OCI-LY3 (cell line): Measurements from ENCODE around the gene PPP2R2D.

Experiments
- H2AFZ ChIP-seq: fragments of 200-600, 300-600 bp; shearing (Covaris generic); 2 replicates; pipeline ENCODE4 v1.6.0; 2014; ENCODE audit warnings: antibody characterized with exemption, low read depth, low read length
- H3K27ac ChIP-seq: fragments of 200-600, 300-600 bp; sonication (generic); 2 replicates; pipeline ENCODE4 v1.5.1; 2014; ENCODE audit warnings: mild to moderate bottlenecking, low read length, moderate library complexity, mixed read lengths
- H3K27me3 ChIP-seq: fragments of 200-600, 300-600 bp; sonication (generic); 2 replicates; pipeline ENCODE4 v1.6.1; 2014; ENCODE audit warnings: low read depth, low read length, mixed read lengths
- H3K36me3 ChIP-seq: fragments of 200-600, 300-600 bp; sonication (generic); replicated peaks from 2 replicates; pipeline ENCODE3; 2014; ENCODE audit warnings: low read depth, low read length, mixed read lengths
- H3K4me1 ChIP-seq: fragments of 300-600, 200-600 bp; sonication (generic); 2 replicates; pipeline ENCODE4 v1.6.1; 2014; ENCODE audit warnings: low read length, mixed read lengths
- H3K4me2 ChIP-seq: fragments of 200-600, 300-600 bp; sonication (generic); 2 replicates; pipeline ENCODE4 v1.6.1; 2014; ENCODE audit warnings: low read length, mixed read lengths
- H3K4me3 ChIP-seq: fragments of 300-600, 200-600 bp; sonication (generic); 2 replicates; pipeline ENCODE4 v1.5.1; 2014; ENCODE audit warnings: antibody characterized with exemption, mild to moderate bottlenecking, low read length, moderate library complexity
- H3K79me2 ChIP-seq: fragments of 300-600, 200-600 bp; shearing (Covaris generic); 2 replicates; pipeline ENCODE4 v1.6.1; 2014; ENCODE audit warnings: mild to moderate bottlenecking, low read length, mixed read lengths
- H3K9ac ChIP-seq: fragments of 300-600, 200-600 bp; shearing (Covaris generic); 2 replicates; pipeline ENCODE4 v1.6.0; 2014; ENCODE audit warnings: mild to moderate bottlenecking, low read length, moderate library complexity
- H3K9me3 ChIP-seq: fragments of 200-600, 300-600 bp; shearing (Covaris generic); 2 replicates; pipeline ENCODE4 v1.6.1; 2014; ENCODE audit warnings: low read length, mixed read lengths; ENCODE audit not compliant: insufficient read depth
- H4K20me1 ChIP-seq: fragments of 200-600, 300-600 bp; sonication (generic); 2 replicates; pipeline ENCODE4 v1.6.1; 2016; ENCODE audit warnings: low read length, mixed read lengths; ENCODE audit not compliant: insufficient read depth
- CTCF ChIP-seq: fragments of 200-600, 300-600 bp; sonication (generic); IDR thresholded peaks from 2 replicates; pipeline ENCODE4 v1.5.1; 2014; ENCODE audit warnings: antibody characterized with exemption, low read length, low read depth
- EZH2phosphoT487 ChIP-seq: fragments of 200-600 bp; shearing (Covaris generic); IDR thresholded peaks from 2 replicates; pipeline ENCODE4 v1.6.1; 2018; ENCODE audit warnings: antibody characterized with exemption, mixed run types, low read depth

The PPP2R2D gene

GRCh38 chr10:131994435-131994834, 93.6 kb downstream of the PPP2R2D start:
- Histone ChIP-seq H3K36me3 (no peaks in the 10 kb centered on the region), H3K9ac (no peak overlapping the region), H3K27me3 (no peaks in the 10 kb centered on the region), H3K79me2 (no peaks in the 10 kb centered on the region), H3K27ac (no peak overlapping the region), H3K4me2 (no peak overlapping the region), H4K20me1 (no peaks in the 10 kb centered on the region), H3K4me3 (no peak overlapping the region), H2AFZ (no peak overlapping the region), H3K4me1 (no peaks in the 10 kb centered on the region), H3K9me3 (no peaks in the 10 kb centered on the region)
- TF ChIP-seq EZH2phosphoT487 (no peak), CTCF (no peak)

GRCh38 chr10:131996466-131997365, 95.9 kb downstream of the PPP2R2D start:
- no peaks in the 10 kb centered on the region for H4K20me1 ChIP-seq
- H3K4me2 ChIP-seq = no peak overlapping the region
- H3K4me3 ChIP-seq = no peak overlapping the region
- no peak overlapping the region for H2AFZ ChIP-seq
- H3K36me3 ChIP-seq = no peaks in the 10 kb centered on the region
- H3K9me3 ChIP-seq = no peaks in the 10 kb centered on the region
- H3K79me2 ChIP-seq = no peaks in the 10 kb centered on the region
- TF ChIP-seq EZH2phosphoT487 = no peak
- TF ChIP-seq CTCF = no peak
- no peak overlapping the region for H3K27ac ChIP-seq
- no peak overlapping the region for H3K9ac ChIP-seq
- H3K4me1 ChIP-seq = no peaks in the 10 kb centered on the region
- H3K27me3 ChIP-seq = no peaks in the 10 kb centered on the region

GRCh38 chr10:131997366-131998049, 96.7 kb downstream of the PPP2R2D start:
- no peaks in the 10 kb centered on the region for H3K36me3 ChIP-seq
- H3K27ac ChIP-seq = no peak overlapping the region
- no peak overlapping the region for H2AFZ ChIP-seq
- H3K4me2 ChIP-seq = no peak overlapping the region
- H4K20me1 ChIP-seq = no peaks in the 10 kb centered on the region
- no peaks in the 10 kb centered on the region for H3K4me1 ChIP-seq
- no peak overlapping the region for H3K4me3 ChIP-seq
- H3K79me2 ChIP-seq = no peaks in the 10 kb centered on the region
- no peak overlapping the region for H3K9ac ChIP-seq
- no peaks in the 10 kb centered on the region for H3K27me3 ChIP-seq
- no peaks in the 10 kb centered on the region for H3K9me3 ChIP-seq
- TF ChIP-seq CTCF = no peak
- no peak for TF ChIP-seq EZH2phosphoT487
